ENCODE measurements around the gene DICER1.

DNA sequence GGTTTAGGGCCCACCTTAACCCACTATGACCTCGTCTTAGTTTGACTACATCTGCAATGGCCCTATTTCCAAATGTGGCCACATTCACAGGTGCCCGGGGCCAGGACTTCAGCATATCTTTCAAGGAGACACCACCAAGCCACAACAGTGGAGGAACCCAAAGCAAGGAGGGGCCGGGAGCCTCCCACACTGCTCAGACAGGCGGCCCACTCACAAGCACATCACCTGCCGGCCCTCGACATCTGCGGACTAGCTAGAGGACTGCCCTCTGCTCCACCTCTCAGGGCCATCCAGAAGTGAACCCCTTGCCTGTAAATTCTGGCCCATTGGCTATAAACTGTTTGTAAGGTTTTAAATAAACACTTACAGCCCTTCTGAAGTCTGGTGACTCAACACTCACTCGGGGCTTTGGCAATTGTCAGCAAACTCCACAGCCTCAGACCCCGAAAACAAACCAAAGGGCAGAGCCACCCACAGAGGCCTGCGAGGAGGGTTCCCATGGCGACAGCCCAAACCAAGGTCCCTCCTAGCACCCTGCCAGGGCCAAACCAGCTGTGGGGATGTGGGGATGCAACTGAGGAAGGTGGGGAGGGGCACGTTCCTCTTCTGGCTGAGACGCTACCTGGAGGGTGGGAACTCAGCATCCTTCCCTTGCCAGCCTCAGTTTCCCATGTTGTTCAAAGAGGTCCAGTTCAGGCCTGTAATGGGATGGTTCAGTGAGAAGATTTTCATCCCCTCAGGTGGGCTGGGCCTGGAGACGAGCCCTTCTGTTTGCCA, 95.8 kb downstream of the DICER1 start:
- TF ChIP-seq EP300 (conservative IDR thresholded peaks at IDR 0.05; ENCODE audit: poor library complexity, severe bottlenecking) (no peak), MXI1 (conservative IDR thresholded peaks at IDR 0.05; ENCODE audit: poor library complexity, severe bottlenecking) (no peak), POLR2AphosphoS5 (IDR thresholded peaks at IDR 0.05) (no peak)
- TF ChIP-seq, protein P1, sequence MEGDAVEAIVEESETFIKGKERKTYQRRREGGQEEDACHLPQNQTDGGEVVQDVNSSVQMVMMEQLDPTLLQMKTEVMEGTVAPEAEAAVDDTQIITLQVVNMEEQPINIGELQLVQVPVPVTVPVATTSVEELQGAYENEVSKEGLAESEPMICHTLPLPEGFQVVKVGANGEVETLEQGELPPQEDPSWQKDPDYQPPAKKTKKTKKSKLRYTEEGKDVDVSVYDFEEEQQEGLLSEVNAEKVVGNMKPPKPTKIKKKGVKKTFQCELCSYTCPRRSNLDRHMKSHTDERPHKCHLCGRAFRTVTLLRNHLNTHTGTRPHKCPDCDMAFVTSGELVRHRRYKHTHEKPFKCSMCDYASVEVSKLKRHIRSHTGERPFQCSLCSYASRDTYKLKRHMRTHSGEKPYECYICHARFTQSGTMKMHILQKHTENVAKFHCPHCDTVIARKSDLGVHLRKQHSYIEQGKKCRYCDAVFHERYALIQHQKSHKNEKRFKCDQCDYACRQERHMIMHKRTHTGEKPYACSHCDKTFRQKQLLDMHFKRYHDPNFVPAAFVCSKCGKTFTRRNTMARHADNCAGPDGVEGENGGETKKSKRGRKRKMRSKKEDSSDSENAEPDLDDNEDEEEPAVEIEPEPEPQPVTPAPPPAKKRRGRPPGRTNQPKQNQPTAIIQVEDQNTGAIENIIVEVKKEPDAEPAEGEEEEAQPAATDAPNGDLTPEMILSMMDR (IDR thresholded peaks at IDR 0.05; ENCODE audit: poor library complexity, severe bottlenecking): no peak
- TF ChIP-seq, protein P2, sequence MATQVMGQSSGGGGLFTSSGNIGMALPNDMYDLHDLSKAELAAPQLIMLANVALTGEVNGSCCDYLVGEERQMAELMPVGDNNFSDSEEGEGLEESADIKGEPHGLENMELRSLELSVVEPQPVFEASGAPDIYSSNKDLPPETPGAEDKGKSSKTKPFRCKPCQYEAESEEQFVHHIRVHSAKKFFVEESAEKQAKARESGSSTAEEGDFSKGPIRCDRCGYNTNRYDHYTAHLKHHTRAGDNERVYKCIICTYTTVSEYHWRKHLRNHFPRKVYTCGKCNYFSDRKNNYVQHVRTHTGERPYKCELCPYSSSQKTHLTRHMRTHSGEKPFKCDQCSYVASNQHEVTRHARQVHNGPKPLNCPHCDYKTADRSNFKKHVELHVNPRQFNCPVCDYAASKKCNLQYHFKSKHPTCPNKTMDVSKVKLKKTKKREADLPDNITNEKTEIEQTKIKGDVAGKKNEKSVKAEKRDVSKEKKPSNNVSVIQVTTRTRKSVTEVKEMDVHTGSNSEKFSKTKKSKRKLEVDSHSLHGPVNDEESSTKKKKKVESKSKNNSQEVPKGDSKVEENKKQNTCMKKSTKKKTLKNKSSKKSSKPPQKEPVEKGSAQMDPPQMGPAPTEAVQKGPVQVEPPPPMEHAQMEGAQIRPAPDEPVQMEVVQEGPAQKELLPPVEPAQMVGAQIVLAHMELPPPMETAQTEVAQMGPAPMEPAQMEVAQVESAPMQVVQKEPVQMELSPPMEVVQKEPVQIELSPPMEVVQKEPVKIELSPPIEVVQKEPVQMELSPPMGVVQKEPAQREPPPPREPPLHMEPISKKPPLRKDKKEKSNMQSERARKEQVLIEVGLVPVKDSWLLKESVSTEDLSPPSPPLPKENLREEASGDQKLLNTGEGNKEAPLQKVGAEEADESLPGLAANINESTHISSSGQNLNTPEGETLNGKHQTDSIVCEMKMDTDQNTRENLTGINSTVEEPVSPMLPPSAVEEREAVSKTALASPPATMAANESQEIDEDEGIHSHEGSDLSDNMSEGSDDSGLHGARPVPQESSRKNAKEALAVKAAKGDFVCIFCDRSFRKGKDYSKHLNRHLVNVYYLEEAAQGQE (IDR thresholded peaks at IDR 0.05; ENCODE audit: borderline replicate concordance): no peak

All from neural cell (in vitro differentiated cells).